Common myeloid progenitor, CD34-positive (primary cell): Measurements from ENCODE around the gene BMI1.
A peak's percentile ranks its signal among the peaks of the same experiment; 100 is the strongest.

Experiments used
- CTCF ChIA-PET: fragments of 350-600 bp; sonication (Branson Sonifier 250); formaldehyde crosslinking; loops from one replicate; lab custom pipeline; 2021; ENCODE audit warnings: antibody characterized with exemption; lab: Charles Lee
- POLR2A ChIA-PET: fragments of 350-600 bp; sonication (Branson Sonifier 250); formaldehyde crosslinking; loops from one replicate; lab custom pipeline; 2021; ENCODE audit warnings: antibody characterized with exemption; lab: Charles Lee
- DNase-seq, 3 donors: peaks; one replicate each; pipeline versions ENCODE4 v3.0.0 to v3.0.0-alpha.2; 2013
- H3K27ac ChIP-seq, 2 experiments: 1 replicate in 1 of 2; 2 replicates in 1 of 2; pipeline ENCODE4 v1.7.0; 2013; ENCODE audit warnings: inconsistent platforms in 2 of 2, low read length in 2 of 2, mild to moderate bottlenecking in 2 of 2, low read depth in 1 of 2, moderate library complexity in 1 of 2; ENCODE audit not compliant: severe bottlenecking in 2 of 2, insufficient read depth in 1 of 2, poor library complexity in 1 of 2
- H3K27me3 ChIP-seq, 5 experiments: replicated peaks in 2 of 5; 1 replicate in 3 of 5; 2 replicates in 2 of 5; pipeline versions ENCODE4 v1.6.1 to v1.7.0; 2013; ENCODE audit warnings: low read length in 4 of 5, mild to moderate bottlenecking in 2 of 5, moderate library complexity in 2 of 5, inconsistent platforms in 1 of 5; ENCODE audit not compliant: insufficient read depth in 5 of 5, control insufficient read depth in 4 of 5
- H3K36me3 ChIP-seq, 4 experiments: 1 replicate in 2 of 4; 2 replicates in 2 of 4; pipeline versions ENCODE4 v1.6.1 to v1.7.0; 2013; ENCODE audit warnings: low read length in 3 of 4, control low read depth in 1 of 4, mild to moderate bottlenecking in 1 of 4; ENCODE audit not compliant: control insufficient read depth in 4 of 4, insufficient read depth in 4 of 4
- H3K4me1 ChIP-seq, 4 experiments: 1 replicate in 3 of 4; 2 replicates in 1 of 4; pipeline versions ENCODE4 v1.6.1 to v1.7.1; 2013; ENCODE audit warnings: low read length in 3 of 4, mild to moderate bottlenecking in 3 of 4, control low read depth in 1 of 4, inconsistent platforms in 1 of 4, moderate library complexity in 1 of 4; ENCODE audit not compliant: control insufficient read depth in 4 of 4, insufficient read depth in 4 of 4; ENCODE audit errors: control extremely low read depth in 1 of 4
- H3K4me3 ChIP-seq, 7 experiments: 1 replicate in 4 of 7; 2 replicates in 3 of 7; pipeline versions ENCODE4 v1.5.1 to v1.7.0; 2013; ENCODE audit warnings: mild to moderate bottlenecking in 7 of 7, low read length in 6 of 7, moderate library complexity in 6 of 7, inconsistent platforms in 2 of 7, low read depth in 2 of 7, control low read depth in 1 of 7; ENCODE audit not compliant: insufficient read depth in 4 of 7, control insufficient read depth in 1 of 7; ENCODE audit errors: extremely low read depth in 1 of 7
- H3K9me3 ChIP-seq, 5 experiments: 1 replicate in 4 of 5; 2 replicates in 1 of 5; pipeline versions ENCODE4 v1.6.1 to v1.7.1; 2013; ENCODE audit warnings: low read length in 4 of 5, mild to moderate bottlenecking in 2 of 5, inconsistent platforms in 1 of 5, low read depth in 1 of 5, moderate library complexity in 1 of 5; ENCODE audit not compliant: control insufficient read depth in 4 of 5, insufficient read depth in 2 of 5; ENCODE audit errors: control extremely low read depth in 1 of 5
- WGBS: methylation state at CpG from one replicate; pipeline ENCODE4 v1.1.5; 2013; ENCODE audit not compliant: insufficient coverage; 5-methylcytosine and 5-hydroxymethylcytosine counted together

BMI1 gene

GRCh38 chr10:22338185-22338900 lies 17.4 kb downstream of the BMI1 start:
- POLR2A ChIA-PET: interaction anchor here (0.6 to 1.0 kb wide), 2 partner anchors 17 to 71 kb away, joined by 3 read pairs; partner anchors contain the start of gene BMI1
- Histone ChIP-seq H3K27ac (no peak overlapping the region), H3K4me3 (peak overlapping the region in 1 of 7 experiments; percentile 34), H3K9me3 (peaks cover 0 to 11% (median 4%) of the 10 kb centered on the region in 5 experiments), H3K27me3 (peaks cover 18 to 74% (median 42%) of the 10 kb centered on the region in 5 experiments), H3K4me1 (peaks cover 19 to 52% (median 47%) of the 10 kb centered on the region in 4 experiments), H3K36me3 (no peaks in the 10 kb centered on the region)
- CTCF ChIA-PET: interaction anchor here (0.9 kb wide), 1 partner anchor 79 kb away, joined by 3 read pairs; no protein-coding TSS in a partner anchor
- DNase-seq: peak in 1 of 3 donors; percentile 18
- whole genome bisulfite sequencing: 27% methylated on average over 2 of the region's 9 CpGs

GRCh38 chr10:22338931-22339330 lies 18.0 kb downstream of the BMI1 start:
- Histone ChIP-seq H3K27me3 (peaks cover 19 to 80% (median 47%) of the 10 kb centered on the region in 5 experiments), H3K36me3 (no peaks in the 10 kb centered on the region), H3K4me3 (no peak overlapping the region), H3K9me3 (peaks cover 0 to 8% (median 4%) of the 10 kb centered on the region in 5 experiments), H3K4me1 (peaks cover 14 to 46% (median 41%) of the 10 kb centered on the region in 4 experiments), H3K27ac (no peak overlapping the region)
- POLR2A ChIA-PET: no interaction called here
- no peak for DNase-seq
- CTCF ChIA-PET: interaction anchor here (0.9 kb wide), 1 partner anchor 80 kb away, joined by 3 read pairs; no protein-coding TSS in a partner anchor

- no peak for DNase-seq
- Histone ChIP-seq H3K9me3 (peaks cover 0 to 3% (median 0%) of the 10 kb centered on the region in 5 experiments), H3K27me3 (peaks cover 25 to 83% (median 56%) of the 10 kb centered on the region in 5 experiments), H3K4me3 (peak overlapping the region; percentile 68 to 89 (median 80)), H3K4me1 (peaks cover 14 to 40% (median 35%) of the 10 kb centered on the region in 4 experiments), H3K27ac (peak overlapping the region; percentile 66 to 80), H3K36me3 (no peaks in the 10 kb centered on the region)
- POLR2A ChIA-PET: interaction anchor here (0.6 to 1.7 kb wide), 4 partner anchors 15 to 97 kb away, joined by 3 to 5 read pairs (median 3); no protein-coding TSS in a partner anchor
- CTCF ChIA-PET: interaction anchor here (1.0 to 1.9 kb wide), 3 partner anchors 24 to 346 kb away, joined by 5 to 7 read pairs (median 5); partner anchors contain the start of gene COMMD3
- 0% methylated on average over 12 of the region's 13 CpGs for WGBS
Observed at GRCh38 chr10:22339761-22340328, 18.9 kb downstream of the BMI1 start.

GRCh38 chr10:22340329-22341189 lies 19.7 kb downstream of the BMI1 start:
- peak overlapping the region; percentile 68 to 89 (median 80) for H3K4me3 ChIP-seq
- WGBS: 0% methylated on average over 93 of the region's 98 CpGs

GRCh38 chr10:22341190-22341925 lies 20.5 kb downstream of the BMI1 start:
- no peaks in the 10 kb centered on the region for H3K36me3 ChIP-seq
- ChIA-PET CTCF (interaction anchor here (0.6 to 1.9 kb wide), 4 partner anchors 17 to 76 kb away, joined by 3 to 7 read pairs (median 5); partner anchors contain the start of gene COMMD3), POLR2A (interaction anchor here (0.6 to 1.7 kb wide), 3 partner anchors 17 to 816 kb away, joined by 3 to 5 read pairs (median 4); partner anchors contain the start of gene SKIDA1)
- peaks cover 0 to 5% (median 0%) of the 10 kb centered on the region in 5 experiments for H3K9me3 ChIP-seq
- H3K4me3 ChIP-seq: peak overlapping the region; percentile 68 to 89 (median 80)
- peak overlapping the region in 1 of 2 experiments; percentile 80 for H3K27ac ChIP-seq
- H3K27me3 ChIP-seq: peaks cover 29 to 86% (median 61%) of the 10 kb centered on the region in 5 experiments
- WGBS: under 1% methylated on average over 31 of the region's 40 CpGs
- peak in 2 of 3 donors; percentile 58 to 65 for DNase-seq
- H3K4me1 ChIP-seq: peaks cover 14 to 34% (median 30%) of the 10 kb centered on the region in 4 experiments

More at GRCh38 chr10:22340329-22341189, 19.7 kb downstream of the BMI1 start:
- Histone ChIP-seq H3K27me3 (peaks cover 26 to 86% (median 57%) of the 10 kb centered on the region in 5 experiments), H3K27ac (peak overlapping the region; percentile 66 to 80), H3K4me1 (peaks cover 14 to 40% (median 35%) of the 10 kb centered on the region in 4 experiments), H3K36me3 (no peaks in the 10 kb centered on the region), H3K9me3 (peaks cover 0 to 3% (median 0%) of the 10 kb centered on the region in 5 experiments)
- peak; percentile 87 to 93 (median 88) for DNase-seq
- CTCF ChIA-PET: interaction anchor here (1.0 to 1.9 kb wide), 3 partner anchors 25 to 347 kb away, joined by 5 to 7 read pairs (median 5); partner anchors contain the start of gene COMMD3
- POLR2A ChIA-PET: interaction anchor here (0.6 to 1.7 kb wide), 5 partner anchors 16 to 815 kb away, joined by 3 to 5 read pairs (median 3); partner anchors contain the start of gene SKIDA1

- DNase-seq: no peak
- peaks cover 0 to 5% (median 0%) of the 10 kb centered on the region in 5 experiments for H3K9me3 ChIP-seq
- peaks cover 14 to 29% (median 25%) of the 10 kb centered on the region in 4 experiments for H3K4me1 ChIP-seq
- H3K36me3 ChIP-seq: no peaks in the 10 kb centered on the region
- H3K4me3 ChIP-seq: no peak overlapping the region
- no peak overlapping the region for H3K27ac ChIP-seq
- ChIA-PET CTCF (interaction anchor here (1.5 kb wide), 1 partner anchor 18 kb away, joined by 5 read pairs; no protein-coding TSS in a partner anchor), POLR2A (interaction anchor here (0.6 kb wide), 1 partner anchor 746 kb away, joined by 3 read pairs; no protein-coding TSS in a partner anchor)
- H3K27me3 ChIP-seq: peaks cover 33 to 86% (median 62%) of the 10 kb centered on the region in 5 experiments
- WGBS: 19% methylated on average over 2 of the region's 3 CpGs
Observed at GRCh38 chr10:22341926-22342196, 21.0 kb downstream of the BMI1 start.
